ENCODE data around the gene ESD. TPM values are rescaled to one million over a fixed set of nuclear protein-coding genes. Genes with fewer than 3 reads are reported as not detected.

The ESD gene
- total RNA-seq, 1 experiment from 2014 or later: 78.8 TPM

DNA sequence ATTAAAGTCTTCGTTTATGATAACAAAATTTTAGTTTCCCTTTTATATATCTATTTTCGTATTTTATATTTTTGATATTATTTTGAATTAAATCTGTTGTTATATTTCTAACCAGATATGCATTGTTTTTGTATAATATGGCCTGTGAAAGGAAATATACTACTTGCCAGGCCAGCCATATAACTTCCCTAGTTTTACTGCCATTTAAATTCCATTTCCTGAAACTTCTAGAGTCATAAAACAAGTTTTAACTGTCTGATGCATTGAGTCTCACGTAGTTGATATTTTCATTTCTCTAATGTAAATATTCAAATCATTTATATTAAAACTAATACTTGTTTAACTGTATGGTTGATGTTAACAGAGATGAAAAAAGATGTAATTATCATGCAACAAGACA lies 13.5 kb downstream of the ESD start:
- Histone ChIP-seq H4K5ac (ENCODE audit: insufficient read length, low read depth, low read length) (no peak overlapping the region), H3K4me1 (ENCODE audit: insufficient read depth, low read length) (no peaks in the 10 kb centered on the region), H3K9ac (ENCODE audit: extremely low read depth, insufficient read length, low read length) (no peak overlapping the region), H4K91ac (ENCODE audit: insufficient read length, low read depth, low read length) (no peak overlapping the region), H2BK5ac (ENCODE audit: insufficient read length, low read length) (no peak overlapping the region), H3T11ph (ENCODE audit: low read length) (no peak overlapping the region), H4K20me1 (ENCODE audit: control insufficient read depth, insufficient read depth, insufficient read length) (no peaks in the 10 kb centered on the region), H2BK120ac (ENCODE audit: low read depth, low read length, poor library complexity, severe bottlenecking) (no peak overlapping the region), H2BK15ac (ENCODE audit: low read depth, low read length) (no peak overlapping the region), H2BK12ac (ENCODE audit: insufficient read length, low read depth, low read length) (no peak overlapping the region), H3K4me2 (ENCODE audit: insufficient read depth, insufficient read length, low read length) (no peak overlapping the region), H3K14ac (ENCODE audit: insufficient read depth, low read length) (no peak overlapping the region), H3K27ac (ENCODE audit: insufficient read length, low read depth, low read length) (no peak overlapping the region), H2AK5ac (ENCODE audit: insufficient read length, low read length) (no peak overlapping the region), H2BK20ac (ENCODE audit: low read depth, low read length, poor library complexity, severe bottlenecking) (no peak overlapping the region), H3K18ac (ENCODE audit: insufficient read length, low read depth, low read length) (no peak overlapping the region), H3K27me3 (ENCODE audit: insufficient read depth, low read length) (no peaks in the 10 kb centered on the region), H3K23me2 (ENCODE audit: insufficient read length, low read depth, low read length, poor library complexity, severe bottlenecking) (no peaks in the 10 kb centered on the region), H2AFZ (ENCODE audit: low read length) (no peak overlapping the region), H3K23ac (ENCODE audit: insufficient read length, low read depth, low read length) (no peak overlapping the region), H3K9me3 (ENCODE audit: control insufficient read depth, low read depth, low read length) (no peaks in the 10 kb centered on the region), H3K79me1 (ENCODE audit: insufficient read depth, low read depth, low read length, poor library complexity, severe bottlenecking) (no peaks in the 10 kb centered on the region), H4K8ac (replicated peaks; ENCODE audit: insufficient read length, low read depth, low read length) (no peak overlapping the region), H3K56ac (ENCODE audit: insufficient read length, low read depth, low read length) (no peak overlapping the region), H3K4ac (ENCODE audit: low read depth, low read length) (no peak overlapping the region), H3K79me2 (ENCODE audit: insufficient read depth, low read length) (no peaks in the 10 kb centered on the region)
- Mint-ChIP-seq H3K4me3 (no peak overlapping the region), H3K27ac (no peak overlapping the region), H3K36me3 (ENCODE audit: insufficient read depth in 1 of 3, low read depth in 3 of 3) (peaks cover 4 to 56% (median 48%) of the 10 kb centered on the region in 3 experiments; a peak in 5 of 7 replicates), H3K4me1 (no peaks in the 10 kb centered on the region), H3K9me3 (no peaks in the 10 kb centered on the region), H3K27me3 (ENCODE audit: low read depth) (no peaks in the 10 kb centered on the region)
- WGBS (ENCODE audit: extremely low coverage, insufficient read length, low lambda C conversion rate): no CpG with 5 or more reads among the region's 3 CpGs
- TF ChIP-seq, protein P1, sequence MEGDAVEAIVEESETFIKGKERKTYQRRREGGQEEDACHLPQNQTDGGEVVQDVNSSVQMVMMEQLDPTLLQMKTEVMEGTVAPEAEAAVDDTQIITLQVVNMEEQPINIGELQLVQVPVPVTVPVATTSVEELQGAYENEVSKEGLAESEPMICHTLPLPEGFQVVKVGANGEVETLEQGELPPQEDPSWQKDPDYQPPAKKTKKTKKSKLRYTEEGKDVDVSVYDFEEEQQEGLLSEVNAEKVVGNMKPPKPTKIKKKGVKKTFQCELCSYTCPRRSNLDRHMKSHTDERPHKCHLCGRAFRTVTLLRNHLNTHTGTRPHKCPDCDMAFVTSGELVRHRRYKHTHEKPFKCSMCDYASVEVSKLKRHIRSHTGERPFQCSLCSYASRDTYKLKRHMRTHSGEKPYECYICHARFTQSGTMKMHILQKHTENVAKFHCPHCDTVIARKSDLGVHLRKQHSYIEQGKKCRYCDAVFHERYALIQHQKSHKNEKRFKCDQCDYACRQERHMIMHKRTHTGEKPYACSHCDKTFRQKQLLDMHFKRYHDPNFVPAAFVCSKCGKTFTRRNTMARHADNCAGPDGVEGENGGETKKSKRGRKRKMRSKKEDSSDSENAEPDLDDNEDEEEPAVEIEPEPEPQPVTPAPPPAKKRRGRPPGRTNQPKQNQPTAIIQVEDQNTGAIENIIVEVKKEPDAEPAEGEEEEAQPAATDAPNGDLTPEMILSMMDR (conservative IDR thresholded peaks at IDR 0.05): no peak
- no peak for DNase-seq
